Measurements from ENCODE around the gene EN2. TPM values are rescaled to one million over a fixed set of nuclear protein-coding genes. Genes with fewer than 3 reads are reported as not detected.

EN2 gene
- total RNA-seq, 4 donors from 2014 or later: 0.15 to 2.1 TPM; not detected in 2

- peaks cover 35 to 82% of the 10 kb centered on the region in 2 donors for H3K27me3 ChIP-seq
- H3K4me1 ChIP-seq: peaks cover 0 to 29% of the 10 kb centered on the region in 2 donors
- TF ChIP-seq POLR2A (IDR thresholded peaks at IDR 0.05) (no peak), CTCF (IDR thresholded peaks at IDR 0.05) (no peak)
- intact Hi-C loops (cut with DNase I; ENCODE audit: low total_unique reads): no loop called here
- no peak overlapping the region for H3K27ac ChIP-seq
- no peak for DNase-seq
- H3K4me3 ChIP-seq: peak overlapping the region in 1 of 2 donors; percentile 52
- H3K9me3 ChIP-seq: no peaks in the 10 kb centered on the region
- no peaks in the 10 kb centered on the region for H3K36me3 ChIP-seq
Measured at GRCh38 chr7:155457544-155458110, 302 bp upstream of the EN2 start.

- H3K36me3 ChIP-seq: no peaks in the 10 kb centered on the region
- no peaks in the 10 kb centered on the region for H3K9me3 ChIP-seq
- peaks cover 0 to 24% of the 10 kb centered on the region in 2 donors for H3K4me1 ChIP-seq
- no peak overlapping the region for H3K27ac ChIP-seq
- H3K4me3 ChIP-seq: peak overlapping the region in 1 of 2 donors; percentile 34
- H3K27me3 ChIP-seq: peaks cover 23 to 82% of the 10 kb centered on the region in 2 donors
- DNase-seq: no peak
- intact Hi-C loops (cut with DNase I; ENCODE audit: low total_unique reads): no loop called here
- TF ChIP-seq POLR2A (IDR thresholded peaks at IDR 0.05) (no peak), CTCF (IDR thresholded peaks at IDR 0.05) (no peak)
Measured at GRCh38 chr7:155458878-155459699, 1.2 kb downstream of the EN2 start.

GRCh38 chr7:155459700-155460461, 2.0 kb downstream of the EN2 start:
- no peak for DNase-seq
- Histone ChIP-seq H3K36me3 (no peaks in the 10 kb centered on the region), H3K4me3 (no peak overlapping the region), H3K27me3 (peaks cover 24 to 82% of the 10 kb centered on the region in 2 donors), H3K9me3 (no peaks in the 10 kb centered on the region), H3K4me1 (peaks cover 0 to 18% of the 10 kb centered on the region in 2 donors), H3K27ac (no peak overlapping the region)
- intact Hi-C loops (cut with DNase I; ENCODE audit: low total_unique reads): no loop called here
- no peak for TF ChIP-seq CTCF (IDR thresholded peaks at IDR 0.05)
- no peak for TF ChIP-seq POLR2A (IDR thresholded peaks at IDR 0.05)

- peaks cover 21 to 82% of the 10 kb centered on the region in 2 donors for H3K27me3 ChIP-seq
- H3K9me3 ChIP-seq: no peaks in the 10 kb centered on the region
- no peak overlapping the region for H3K27ac ChIP-seq
- TF ChIP-seq CTCF (IDR thresholded peaks at IDR 0.05) (no peak), POLR2A (IDR thresholded peaks at IDR 0.05) (no peak)
- DNase-seq: no peak
- peaks cover 0 to 18% of the 10 kb centered on the region in 2 donors for H3K4me1 ChIP-seq
- H3K4me3 ChIP-seq: no peak overlapping the region
- no peaks in the 10 kb centered on the region for H3K36me3 ChIP-seq
- intact Hi-C loops (cut with DNase I; ENCODE audit: low total_unique reads): no loop called here
Measured at GRCh38 chr7:155460926-155461613, 3.1 kb downstream of the EN2 start.

Measured in uterus (tissue), 4 donors.